Uterus (tissue), 4 donors: Measurements from ENCODE around the gene MTMR1. TPM values are rescaled to one million over a fixed set of nuclear protein-coding genes. Genes with fewer than 3 reads are reported as not detected.

Experiments
- DNase-seq, 2 donors: peaks; one replicate each; pipeline ENCODE4 v3.0.0-alpha.2; 2019 to 2020
- H3K27ac ChIP-seq, 2 donors: fragments of 200-600 bp; sonication (generic); 1 replicate in 1 of 2; 2 replicates in 1 of 2; pipeline ENCODE4 v1.5.1; 2016 to 2018
- H3K27me3 ChIP-seq, 2 donors: fragments of 200-600 bp; sonication (generic); one replicate each; pipeline ENCODE4 v1.5.1; 2018 to 2019; ENCODE audit warnings: control low read depth in 1 of 2
- H3K36me3 ChIP-seq, 2 donors: fragments of 200-600 bp; sonication (generic); one replicate each; pipeline ENCODE4 v1.5.1; 2019; ENCODE audit warnings: control low read depth in 1 of 2
- H3K4me1 ChIP-seq, 2 donors: fragments of 200-600 bp; sonication (generic); one replicate each; pipeline ENCODE4 v1.5.1; 2018 to 2019; ENCODE audit warnings: control low read depth in 1 of 2
- H3K4me3 ChIP-seq, 2 donors: fragments of 200-600 bp; sonication (generic); 1 replicate in 1 of 2; 2 replicates in 1 of 2; pipeline ENCODE4 v1.5.1; 2018 to 2019; ENCODE audit warnings: mild to moderate bottlenecking in 1 of 2
- H3K9me3 ChIP-seq, 2 donors: fragments of 200-600 bp; sonication (generic); one replicate each; pipeline ENCODE4 v1.5.1; 2019; ENCODE audit warnings: control low read depth in 1 of 2
- CTCF ChIP-seq, 4 experiments: fragments of 200-600 bp in 2 of 4; fragments of 450-650 bp in 2 of 4; sonication (generic) in 2 of 4; IDR thresholded peaks; one replicate each; pipeline ENCODE4 v1.5.1; 2016 to 2019; ENCODE audit warnings: antibody characterized with exemption in 4 of 4, mild to moderate bottlenecking in 2 of 4, moderate library complexity in 1 of 4
- POLR2A ChIP-seq, 2 donors: fragments of 450-650 bp; IDR thresholded peaks; one replicate each; pipeline ENCODE4 v1.6.1; 2016; ENCODE audit warnings: antibody characterized with exemption in 2 of 2, mild to moderate bottlenecking in 1 of 2, moderate library complexity in 1 of 2
- intact Hi-C: fragments of 100-400 bp; cut with DNase I; formaldehyde crosslinking; loops from one replicate; pipeline ENCODE4 v1.15.1; 2023; ENCODE audit warnings: low total_unique reads
- total RNA-seq, 4 donors: library from RNA; depleted of rRNA in 3 of 4; stranded (reverse); fragments of >200 nt in 3 of 4; gene quantifications; one replicate each; pipeline versions ENCODE4 v1.1.0 to v1.2.4, GENCODE V29; 2014 to 2023
- donor health status: DM: yes; HTN: yes; CAD: no.

Gene MTMR1
- total RNA-seq, 4 donors from 2014 or later: 1.2 to 32.1 (median 20.6) TPM

- H3K4me3 ChIP-seq: no peak overlapping the region
- H3K9me3 ChIP-seq: no peaks in the 10 kb centered on the region
- no peak for DNase-seq
- TF ChIP-seq CTCF (IDR thresholded peaks at IDR 0.05): no peak
- no peak for TF ChIP-seq POLR2A (IDR thresholded peaks at IDR 0.05)
- no peak overlapping the region for H3K27ac ChIP-seq
- no peaks in the 10 kb centered on the region for H3K4me1 ChIP-seq
- no peaks in the 10 kb centered on the region for H3K27me3 ChIP-seq
- H3K36me3 ChIP-seq: no peaks in the 10 kb centered on the region
- intact Hi-C loops: no loop called here
Observed at GRCh38 chrX:150775569-150776350, 82.6 kb downstream of the MTMR1 start.

GRCh38 chrX:150777328-150777992 lies 84.3 kb downstream of the MTMR1 start:
- H3K27ac ChIP-seq: no peak overlapping the region
- no peak for DNase-seq
- H3K4me3 ChIP-seq: no peak overlapping the region
- no peaks in the 10 kb centered on the region for H3K4me1 ChIP-seq
- no peaks in the 10 kb centered on the region for H3K36me3 ChIP-seq
- no peaks in the 10 kb centered on the region for H3K27me3 ChIP-seq
- no peaks in the 10 kb centered on the region for H3K9me3 ChIP-seq
- TF ChIP-seq POLR2A (IDR thresholded peaks at IDR 0.05) (no peak), CTCF (IDR thresholded peaks at IDR 0.05) (no peak)
- intact Hi-C loops: no loop called here

- H3K36me3 ChIP-seq: no peaks in the 10 kb centered on the region
- no peaks in the 10 kb centered on the region for H3K4me1 ChIP-seq
- no peaks in the 10 kb centered on the region for H3K9me3 ChIP-seq
- TF ChIP-seq CTCF (IDR thresholded peaks at IDR 0.05) (no peak), POLR2A (IDR thresholded peaks at IDR 0.05) (no peak)
- H3K27ac ChIP-seq: no peak overlapping the region
- H3K4me3 ChIP-seq: no peak overlapping the region
- no peak for DNase-seq
- no peaks in the 10 kb centered on the region for H3K27me3 ChIP-seq
- intact Hi-C loops: no loop called here
Observed at GRCh38 chrX:150779385-150779784, 86.2 kb downstream of the MTMR1 start.

GRCh38 chrX:150781677-150782076 lies 88.5 kb downstream of the MTMR1 start:
- no peak for TF ChIP-seq POLR2A (IDR thresholded peaks at IDR 0.05)
- no peak for TF ChIP-seq CTCF (IDR thresholded peaks at IDR 0.05)
- no peak overlapping the region for H3K4me3 ChIP-seq
- DNase-seq: no peak
- no peaks in the 10 kb centered on the region for H3K4me1 ChIP-seq
- peaks cover 0 to 3% of the 10 kb centered on the region in 2 donors for H3K27me3 ChIP-seq
- intact Hi-C loops: no loop called here
- no peaks in the 10 kb centered on the region for H3K9me3 ChIP-seq
- no peak overlapping the region for H3K27ac ChIP-seq
- H3K36me3 ChIP-seq: no peaks in the 10 kb centered on the region

GRCh38 chrX:150790021-150790420 lies 96.8 kb downstream of the MTMR1 start:
- no peaks in the 10 kb centered on the region for H3K36me3 ChIP-seq
- no peak overlapping the region for H3K27ac ChIP-seq
- DNase-seq: no peak
- intact Hi-C loops: no loop called here
- TF ChIP-seq POLR2A (IDR thresholded peaks at IDR 0.05) (no peak), CTCF (IDR thresholded peaks at IDR 0.05) (no peak)
- no peak overlapping the region for H3K4me3 ChIP-seq
- H3K9me3 ChIP-seq: no peaks in the 10 kb centered on the region
- H3K27me3 ChIP-seq: peaks cover 0 to 3% of the 10 kb centered on the region in 2 donors
- H3K4me1 ChIP-seq: no peaks in the 10 kb centered on the region
